HG02938 (cell line): Measurements from ENCODE around the gene FN3KRP.

Experiments
- ATAC-seq: cut with Tn5 transposase; IDR thresholded peaks from one replicate; pipeline ENCODE4 v1.9.1; 2021; ENCODE audit warnings: mild to moderate bottlenecking, moderate library complexity; ENCODE audit not compliant: unreplicated experiment

FN3KRP gene

DNA sequence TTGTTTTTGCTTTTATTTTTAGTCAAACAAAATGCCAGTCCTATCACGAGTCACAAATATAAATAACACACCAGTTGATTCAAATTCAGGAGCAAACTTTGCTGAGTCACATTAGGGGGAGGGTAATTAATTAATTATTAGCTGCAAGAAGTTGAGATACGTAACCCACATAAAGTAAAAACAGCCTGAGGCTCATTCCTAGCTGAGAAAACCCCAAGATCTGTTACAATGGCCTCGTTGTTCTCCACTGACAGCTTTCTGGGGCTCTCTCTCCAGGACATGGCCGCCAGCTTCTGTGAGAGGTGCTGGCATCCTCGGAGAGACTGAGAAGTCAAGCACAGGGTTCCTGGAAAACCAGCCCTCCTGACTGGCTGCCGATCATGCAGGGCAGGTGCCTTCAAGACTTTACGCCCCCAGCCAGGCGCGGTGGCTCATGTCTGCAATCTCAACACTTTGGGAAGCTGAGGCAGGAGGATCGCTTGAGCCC lies 29.1 kb upstream of the FN3KRP start:
- no peak for ATAC-seq

DNA sequence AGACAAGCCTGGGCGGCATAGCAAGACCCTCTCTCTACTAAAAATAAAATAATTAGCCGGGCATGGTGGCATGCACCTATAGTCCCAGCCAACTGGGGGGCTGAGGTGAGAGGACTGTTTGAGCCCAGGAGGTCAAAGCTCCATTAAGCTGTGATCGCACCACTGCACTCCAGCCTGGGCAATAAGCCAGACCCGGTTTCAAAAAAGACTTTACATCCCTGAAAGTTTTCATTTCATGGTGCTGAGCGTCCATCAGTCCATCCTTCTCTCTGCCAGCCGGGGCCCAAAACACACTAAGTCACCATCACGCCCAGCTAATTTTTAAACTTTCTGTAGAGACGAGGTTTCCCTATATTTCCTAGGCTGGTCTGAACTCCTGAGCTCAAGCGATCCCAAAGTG lies 28.6 kb upstream of the FN3KRP start:
- ATAC-seq: no peak

DNA sequence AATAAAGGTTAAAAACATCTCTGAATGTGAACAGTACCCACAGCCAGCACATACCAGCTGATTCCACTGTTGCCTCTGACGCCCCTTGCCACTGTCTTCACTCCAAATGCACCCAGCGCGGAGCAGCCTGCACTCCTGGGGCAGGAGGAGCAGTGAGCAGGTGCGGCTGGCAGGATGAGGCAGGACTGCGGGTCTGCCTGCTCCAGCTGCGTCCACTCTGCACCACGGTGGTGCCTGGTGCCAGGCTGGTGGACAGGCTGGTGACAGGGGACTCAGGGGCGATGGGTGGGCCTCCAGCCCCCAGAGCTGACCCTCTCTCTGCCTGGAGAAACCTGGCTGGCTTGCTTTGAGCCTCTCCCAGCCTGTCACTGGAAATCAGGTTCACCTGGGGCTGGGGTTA lies 27.4 kb upstream of the FN3KRP start:
- ATAC-seq: no peak

DNA sequence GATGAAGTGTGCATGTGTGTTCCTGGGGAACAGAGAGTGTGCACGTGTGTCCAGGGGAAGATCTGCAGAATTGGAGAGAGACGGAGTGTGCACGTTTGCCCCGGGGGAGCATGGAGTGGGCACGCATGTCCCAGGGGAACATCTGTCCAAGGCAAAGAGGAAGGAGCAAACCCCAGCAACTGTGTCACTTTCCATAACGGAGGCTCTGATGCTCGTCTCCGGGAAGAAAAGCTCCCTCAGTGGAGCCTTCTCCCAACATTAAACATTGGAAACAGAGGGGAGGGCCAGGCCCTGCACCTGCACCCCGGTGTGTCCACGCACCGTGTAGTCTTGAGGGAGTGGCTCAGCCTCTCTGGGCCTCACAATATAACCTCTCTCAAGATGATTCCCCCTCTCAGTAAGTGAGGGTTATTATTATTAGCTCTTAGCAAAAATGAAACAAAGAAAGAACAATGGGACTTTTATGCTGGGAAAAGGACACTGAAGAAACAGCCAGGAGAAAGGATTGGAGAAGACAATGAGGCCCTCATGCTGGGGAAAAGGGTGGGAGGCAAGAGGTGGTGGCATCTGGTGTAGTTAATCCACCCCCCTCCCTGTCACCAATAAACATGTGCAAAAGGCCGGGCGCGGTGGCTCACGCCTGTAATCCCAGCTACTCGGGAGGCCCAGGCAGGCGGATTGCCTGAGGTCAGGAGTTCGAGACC lies 25.6 kb upstream of the FN3KRP start:
- no peak for ATAC-seq

DNA sequence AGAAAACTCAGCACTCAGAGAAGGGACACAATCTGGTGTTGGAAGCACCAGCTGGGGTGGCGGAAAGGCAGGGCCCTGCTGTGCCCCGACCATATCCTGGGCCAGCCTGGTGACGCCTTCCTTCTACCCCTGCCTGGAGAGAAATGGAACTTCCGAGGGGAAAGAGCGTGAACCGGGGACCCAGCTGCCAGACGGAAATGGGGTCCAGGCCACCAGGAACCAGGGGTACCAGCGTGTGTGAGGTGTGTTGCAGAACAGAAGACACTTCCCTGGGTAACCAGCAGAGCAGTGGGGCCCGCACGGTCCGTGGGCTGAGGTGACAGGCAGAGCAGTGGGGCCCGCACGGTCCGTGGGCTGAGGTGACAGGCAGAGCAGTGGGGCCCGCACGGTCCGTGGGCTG lies 24.8 kb upstream of the FN3KRP start:
- ATAC-seq: no peak

DNA sequence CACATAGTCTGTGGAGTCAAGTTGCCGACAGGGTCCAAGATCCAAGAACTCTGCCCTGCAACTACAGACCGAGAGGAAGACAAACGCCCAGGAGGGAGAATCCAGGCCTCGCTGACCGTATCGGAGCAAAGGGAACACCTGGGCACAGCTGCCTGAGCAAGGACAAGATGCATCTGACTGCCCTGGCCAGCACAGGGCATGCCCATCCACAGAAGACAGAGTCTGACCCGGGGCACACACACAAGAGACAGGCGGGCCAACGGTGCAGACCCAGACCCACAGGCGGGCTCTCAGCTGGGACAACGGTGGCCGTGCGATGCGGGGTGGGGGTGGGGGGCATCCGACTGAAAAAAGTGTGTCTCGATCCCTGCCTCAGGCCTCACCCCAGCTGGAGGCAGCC lies 24.2 kb upstream of the FN3KRP start:
- ATAC-seq: no peak

DNA sequence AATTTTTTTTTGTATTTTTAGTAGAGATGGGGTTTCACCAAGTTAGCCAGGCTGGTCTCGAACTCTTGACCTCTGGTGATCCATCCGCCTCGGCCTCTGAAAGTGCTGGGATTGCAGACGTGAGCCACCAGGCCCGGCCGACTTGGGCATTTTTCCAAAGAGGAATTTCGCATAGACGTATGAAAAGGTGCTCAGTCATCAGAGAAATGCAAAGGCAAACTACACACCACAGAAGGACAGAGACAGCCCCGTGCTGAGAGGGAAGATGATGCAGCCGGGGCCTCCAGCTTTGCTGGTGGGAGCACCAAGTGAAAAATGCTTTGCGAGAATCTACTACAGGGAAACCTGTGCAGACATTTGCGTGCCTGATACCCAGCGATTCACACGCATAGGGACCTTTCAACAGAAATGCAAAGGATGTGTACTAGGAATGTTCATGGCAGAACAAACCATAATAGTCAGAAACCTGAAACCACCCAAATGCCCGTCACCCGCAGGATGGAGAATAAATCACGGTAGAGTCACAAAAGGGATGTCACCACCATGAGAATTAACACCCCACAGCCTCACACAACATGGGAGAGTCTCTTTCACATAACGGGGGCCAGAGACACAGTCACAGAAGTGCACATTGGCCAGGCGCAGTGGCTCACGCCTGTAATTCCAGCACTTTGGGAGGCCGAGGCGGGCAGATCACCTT lies 23.2 kb upstream of the FN3KRP start:
- ATAC-seq: no peak

DNA sequence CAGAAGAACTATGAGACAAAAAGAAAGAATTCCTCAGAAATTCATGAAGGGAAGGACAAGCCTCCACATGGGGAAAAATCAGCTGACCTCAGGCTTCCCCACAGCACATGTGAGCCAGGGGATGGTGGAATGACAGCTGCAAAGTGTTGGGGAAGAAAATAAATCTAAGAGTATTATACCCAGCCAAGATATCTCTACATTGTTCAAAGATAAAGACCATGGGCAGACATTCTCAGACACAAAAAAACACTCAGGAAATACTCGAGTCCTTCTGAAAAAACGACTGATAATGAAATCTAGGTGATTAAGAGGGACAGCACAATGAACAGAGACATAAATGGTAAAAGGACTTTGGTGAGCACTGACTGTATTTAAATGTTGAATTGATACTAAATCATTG lies 21.9 kb upstream of the FN3KRP start:
- ATAC-seq: no peak

DNA sequence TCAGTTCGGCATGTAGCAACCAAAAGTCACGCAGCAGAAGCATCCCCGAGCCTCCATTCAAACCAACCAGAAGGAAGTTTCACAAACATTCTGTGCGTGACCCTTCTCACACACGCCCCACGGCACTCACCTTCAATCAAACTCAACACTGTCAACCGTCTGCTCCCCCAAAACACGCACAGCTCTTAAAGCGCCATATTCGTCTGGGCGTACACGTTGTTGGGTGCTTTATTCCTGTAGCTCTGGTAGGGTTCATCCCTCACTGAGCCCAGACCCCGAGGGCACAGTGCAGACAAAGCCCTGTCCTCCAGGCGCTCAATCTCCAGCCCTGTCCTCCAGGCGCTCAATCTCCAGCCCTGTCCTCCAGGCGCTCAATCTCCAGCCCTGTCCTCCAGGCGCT lies 20.2 kb upstream of the FN3KRP start:
- ATAC-seq: no peak

DNA sequence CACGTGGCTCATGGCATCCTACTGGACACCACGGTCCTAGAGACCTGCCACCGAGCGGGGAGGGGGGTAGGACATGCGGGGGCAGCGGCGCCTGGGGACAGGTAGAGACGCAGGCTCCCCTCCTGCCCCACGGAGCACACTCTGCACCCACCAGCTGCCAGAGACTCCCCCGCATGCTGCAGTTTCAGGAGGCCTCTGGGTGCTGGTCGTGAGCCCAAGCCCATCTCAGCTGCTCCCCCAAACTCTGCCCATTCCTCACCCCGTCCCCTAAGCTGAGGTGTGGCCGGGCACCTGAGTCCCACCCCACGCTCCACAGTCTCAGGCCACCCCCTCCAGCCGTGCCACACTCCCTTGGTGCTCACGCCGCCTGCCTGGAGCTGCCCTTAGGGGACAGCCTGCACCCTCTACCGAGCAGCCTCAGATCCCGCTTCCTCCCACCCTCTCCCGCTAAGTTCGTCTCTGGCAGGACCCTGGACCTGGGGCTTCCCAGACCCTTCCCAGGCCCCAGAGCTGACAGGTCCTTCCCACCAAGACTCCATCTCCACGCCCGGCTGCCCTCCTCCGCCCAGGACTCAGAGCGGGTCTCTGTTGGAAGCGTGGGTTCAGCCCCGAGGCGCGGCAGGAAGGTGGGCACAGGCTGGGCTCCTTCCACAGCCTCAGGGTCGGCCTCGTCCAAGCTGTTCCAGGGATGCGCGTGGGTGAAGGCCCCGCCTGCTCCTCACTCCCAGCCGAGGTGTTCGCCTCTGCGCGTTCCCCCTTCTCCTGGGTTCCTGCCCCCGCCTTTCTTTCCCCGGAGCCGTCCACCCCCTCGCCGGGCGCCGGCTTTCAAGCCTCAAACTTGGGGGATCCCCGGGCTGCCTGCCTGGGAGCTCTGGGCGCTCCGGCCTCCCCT lies 19.3 kb upstream of the FN3KRP start:
- ATAC-seq: no peak

DNA sequence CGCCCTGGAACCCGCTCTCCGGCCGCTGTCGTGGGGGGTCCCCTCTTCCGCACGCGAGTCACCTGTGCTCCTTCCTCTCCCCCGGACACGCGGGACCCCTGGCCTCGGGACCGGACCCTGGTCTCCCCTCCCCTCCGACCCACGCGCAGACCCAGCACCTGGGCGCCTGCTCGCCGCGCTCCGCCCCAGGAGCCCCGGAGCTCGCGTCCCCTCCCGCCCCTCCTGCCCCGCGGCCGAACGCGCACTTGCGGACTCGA lies 18.8 kb upstream of the FN3KRP start:
- ATAC-seq: no peak

DNA sequence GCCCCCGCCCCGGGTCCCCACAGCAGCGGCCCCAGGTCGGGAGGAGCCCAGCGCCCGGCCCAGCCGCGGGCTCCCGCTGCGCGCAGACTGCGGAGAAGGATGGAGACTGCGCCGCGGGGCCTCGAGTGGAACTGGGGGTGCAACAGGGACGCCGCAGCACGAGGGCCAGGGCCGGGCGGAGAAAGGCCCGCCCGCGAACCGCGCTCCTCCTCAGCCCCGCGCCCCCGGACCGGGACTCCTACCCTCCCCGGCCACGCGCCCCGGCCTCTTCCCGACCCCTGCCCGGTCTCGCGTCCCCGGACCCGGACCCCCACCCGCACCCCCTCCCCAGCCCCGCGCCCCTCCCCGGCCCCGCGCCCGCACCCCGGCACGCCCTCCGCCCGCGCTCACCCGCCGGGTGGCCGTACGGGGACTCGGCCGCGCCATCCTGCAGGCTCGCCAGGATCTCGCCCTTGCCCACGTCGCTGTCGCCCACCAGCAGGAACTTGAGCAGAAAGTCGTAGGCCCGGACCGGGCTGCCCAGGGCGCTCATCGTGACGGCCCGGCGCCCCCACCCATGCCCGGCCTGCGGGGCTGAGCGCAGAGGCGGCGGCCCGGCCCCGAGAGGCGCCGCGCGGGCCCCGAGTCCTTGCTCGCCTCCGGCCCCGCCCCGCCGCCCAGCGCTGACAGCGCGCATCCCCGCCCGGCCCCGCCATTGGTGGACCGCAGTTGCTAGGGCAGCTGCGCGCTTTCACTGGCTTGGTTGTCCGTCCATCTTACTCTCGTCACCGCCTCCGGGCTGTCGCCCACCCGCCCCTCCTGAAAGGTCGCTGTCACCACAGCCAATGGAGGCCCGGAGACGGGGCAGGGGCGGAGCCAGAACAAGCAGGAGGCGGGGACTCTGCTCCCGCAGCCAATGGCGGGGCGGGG lies 18.2 kb upstream of the FN3KRP start, which contains the start of gene RAB40B:
TSS of gene RAB40B (minus strand) at position 634 of the 909 bp plus-strand sequence. CDS start at position 532, 102 bp downstream.
- peak; percentile 93 for ATAC-seq

DNA sequence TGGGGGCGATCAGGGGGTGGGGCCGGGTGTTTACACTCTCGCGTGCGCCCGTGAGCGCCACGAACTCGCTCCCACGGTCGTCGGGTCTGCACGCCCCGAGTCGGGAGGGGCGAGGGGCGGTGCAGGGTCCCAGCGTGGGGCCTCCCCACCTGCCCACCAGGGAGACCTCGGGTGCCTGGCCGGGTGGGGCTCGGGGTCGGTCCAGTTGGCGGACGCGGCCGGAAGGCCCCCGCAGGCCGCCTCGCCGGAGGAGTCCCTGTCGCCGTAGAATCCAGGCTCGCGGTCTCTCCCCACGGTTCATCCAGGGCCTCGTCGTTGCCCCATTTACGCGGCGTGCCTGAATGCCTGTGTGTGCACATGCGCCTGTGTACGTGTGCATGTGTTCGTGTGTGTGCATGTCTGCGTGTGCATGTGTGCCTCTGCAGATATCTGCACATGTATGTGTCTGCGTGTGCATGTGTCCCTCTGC lies 17.5 kb upstream of the FN3KRP start:
- ATAC-seq: no peak

DNA sequence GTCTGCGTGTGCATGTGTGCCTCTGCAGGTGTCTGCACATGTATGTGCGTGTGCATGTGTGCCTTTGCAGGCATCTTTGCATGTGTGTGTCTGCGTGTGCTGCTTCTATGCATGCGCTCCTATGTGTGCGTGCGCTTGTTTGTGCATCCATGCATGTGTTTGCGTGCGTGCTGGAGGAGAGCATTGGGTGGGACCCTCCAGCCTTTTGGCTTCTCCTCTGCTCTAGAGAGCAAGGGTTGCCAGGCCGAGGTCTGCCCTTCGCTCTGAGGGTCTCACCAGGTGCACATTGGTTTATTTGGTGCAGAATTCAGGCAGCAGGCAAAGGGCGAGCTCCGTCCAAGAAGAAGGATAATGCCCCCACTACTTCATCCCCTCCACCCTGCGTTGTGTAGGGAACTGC lies 17.0 kb upstream of the FN3KRP start:
- ATAC-seq: no peak

DNA sequence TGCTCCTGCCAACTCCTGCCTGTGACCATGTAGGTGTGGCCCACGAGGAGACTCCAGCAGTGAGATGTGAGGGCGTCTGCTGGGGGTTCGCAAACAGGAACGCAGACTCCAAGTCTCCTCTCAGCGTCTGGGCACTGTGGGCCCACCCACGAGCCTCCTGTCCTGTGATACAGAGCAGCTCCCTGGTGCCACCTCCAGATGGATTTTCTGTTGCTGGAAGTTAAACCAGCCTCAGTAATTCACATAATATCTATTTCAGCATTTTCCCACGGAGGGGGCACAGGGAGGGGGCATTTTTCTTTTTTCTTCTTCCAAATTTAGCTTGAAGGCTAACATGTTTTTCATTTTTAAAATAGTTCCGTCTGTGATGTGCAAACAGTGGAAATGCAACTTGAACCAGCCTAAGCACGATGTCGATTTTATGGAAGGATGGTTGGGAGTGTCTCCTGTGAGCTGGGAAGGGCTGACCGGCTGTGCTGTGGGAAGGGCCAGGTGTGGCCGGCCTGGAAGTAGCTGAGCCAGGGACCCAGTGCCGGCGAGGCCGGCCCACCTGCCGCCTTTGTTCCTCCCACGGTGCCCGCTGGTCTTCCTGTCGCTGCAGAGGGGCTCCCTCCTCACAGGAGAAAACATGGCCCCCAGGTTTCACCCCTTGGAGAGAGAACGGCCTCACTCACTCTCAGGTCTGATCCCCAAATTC lies 14.1 kb upstream of the FN3KRP start:
- ATAC-seq: no peak

DNA sequence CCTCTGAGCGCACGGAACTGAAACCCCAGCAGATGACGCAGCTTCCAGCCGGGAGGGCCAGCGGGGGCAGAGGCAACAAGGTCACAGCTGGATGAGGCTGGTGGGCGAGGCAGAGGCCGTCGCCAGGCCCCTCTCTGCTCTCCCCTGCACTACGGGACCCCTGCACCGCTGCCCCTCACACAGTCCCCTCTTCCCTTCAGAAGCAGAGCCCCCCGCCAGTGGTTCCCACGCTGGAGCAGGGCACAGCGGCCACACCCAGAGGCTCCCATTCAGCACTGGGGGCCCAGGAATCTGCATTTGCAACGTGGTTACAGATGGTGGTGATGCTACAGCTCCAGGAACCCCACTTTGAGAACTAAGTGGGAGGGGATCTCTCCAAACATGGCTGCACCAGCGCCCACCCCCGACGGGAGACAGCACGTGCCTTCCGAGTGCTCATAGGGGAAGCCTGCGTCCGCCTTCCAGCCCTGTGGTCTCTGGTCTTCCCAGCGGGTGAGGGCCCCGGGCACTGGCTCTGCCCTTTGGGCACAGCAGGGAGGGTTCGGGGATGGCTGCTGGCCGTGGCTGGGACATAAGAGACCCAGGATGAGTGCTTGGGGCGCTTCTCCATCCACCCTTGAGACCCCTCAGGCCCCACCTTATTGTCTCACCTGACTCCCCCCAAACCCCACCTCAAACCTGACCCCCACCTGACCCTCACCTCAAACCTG lies 13.3 kb upstream of the FN3KRP start:
- ATAC-seq: no peak

DNA sequence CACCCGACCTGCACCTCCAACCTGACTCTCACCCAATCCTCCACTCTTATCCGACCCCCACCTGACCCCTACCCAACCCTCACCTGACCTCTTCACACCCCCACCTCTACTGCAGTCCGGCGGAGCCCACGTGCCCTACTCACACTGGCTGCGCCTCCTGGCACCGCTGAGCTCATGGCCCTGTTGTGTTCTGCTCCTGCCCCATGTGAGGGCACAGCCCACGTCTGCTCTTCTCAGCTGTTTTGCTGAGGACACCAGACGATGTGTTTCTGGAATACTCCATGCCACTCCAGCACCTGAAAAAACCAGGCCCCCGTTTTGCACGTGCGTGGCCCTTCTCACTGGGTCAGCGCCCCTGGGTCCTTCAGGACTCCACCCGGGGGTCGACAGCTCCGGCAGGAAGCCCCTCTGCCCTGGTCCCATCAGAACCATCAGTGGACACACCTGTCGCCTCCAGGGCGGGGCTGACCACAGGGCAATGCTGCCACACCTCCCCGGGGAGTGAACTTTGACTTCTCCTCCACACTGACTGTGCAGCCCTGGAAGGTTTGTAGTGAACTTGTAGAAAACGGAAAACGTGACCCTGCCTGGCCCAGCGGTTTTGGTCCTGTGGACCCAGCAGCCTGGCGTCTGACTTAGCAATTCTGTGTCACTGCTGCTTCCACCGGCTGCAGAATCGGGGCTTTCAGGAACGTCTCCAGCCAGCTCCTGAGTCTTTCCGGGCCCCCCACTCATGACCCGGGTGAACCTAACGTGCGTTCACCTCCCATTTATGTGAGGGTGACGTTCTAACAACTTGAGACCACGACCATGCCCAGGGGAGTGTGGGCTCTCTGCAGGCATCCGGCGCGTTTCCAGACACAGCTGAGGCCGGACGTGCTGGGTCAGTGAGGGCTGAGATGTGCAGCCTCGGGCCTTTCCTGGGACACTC lies 12.3 kb upstream of the FN3KRP start:
- ATAC-seq: no peak

DNA sequence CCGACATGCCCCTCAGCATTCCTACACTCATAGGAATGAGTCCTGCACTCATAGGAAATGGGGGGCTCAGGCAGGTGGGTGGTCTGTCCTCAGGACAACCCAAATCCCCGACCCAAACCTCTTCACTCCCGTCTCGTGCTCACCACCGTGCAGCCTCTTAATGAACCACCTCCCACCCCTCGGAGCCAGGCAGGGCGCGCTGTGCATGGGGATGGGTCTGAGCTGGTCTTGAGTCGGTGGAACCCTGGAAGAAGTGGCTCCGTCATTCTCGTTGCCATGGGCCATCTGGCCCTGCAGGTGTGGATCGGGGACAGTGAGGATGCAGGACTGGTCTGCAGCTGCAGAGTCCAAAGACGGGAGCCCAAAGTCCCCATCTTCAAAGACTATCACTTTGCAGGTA lies 11.6 kb upstream of the FN3KRP start:
- no peak for ATAC-seq
